Smooth muscle cell of the brain vasculature (primary cell): ENCODE data around the gene ADAM12.

Source experiments
- DNase-seq: peaks from one replicate; pipeline ENCODE4 v3.0.0-alpha.2; 2012; ENCODE audit warnings: low read depth, low spot score

Gene ADAM12, protein sequence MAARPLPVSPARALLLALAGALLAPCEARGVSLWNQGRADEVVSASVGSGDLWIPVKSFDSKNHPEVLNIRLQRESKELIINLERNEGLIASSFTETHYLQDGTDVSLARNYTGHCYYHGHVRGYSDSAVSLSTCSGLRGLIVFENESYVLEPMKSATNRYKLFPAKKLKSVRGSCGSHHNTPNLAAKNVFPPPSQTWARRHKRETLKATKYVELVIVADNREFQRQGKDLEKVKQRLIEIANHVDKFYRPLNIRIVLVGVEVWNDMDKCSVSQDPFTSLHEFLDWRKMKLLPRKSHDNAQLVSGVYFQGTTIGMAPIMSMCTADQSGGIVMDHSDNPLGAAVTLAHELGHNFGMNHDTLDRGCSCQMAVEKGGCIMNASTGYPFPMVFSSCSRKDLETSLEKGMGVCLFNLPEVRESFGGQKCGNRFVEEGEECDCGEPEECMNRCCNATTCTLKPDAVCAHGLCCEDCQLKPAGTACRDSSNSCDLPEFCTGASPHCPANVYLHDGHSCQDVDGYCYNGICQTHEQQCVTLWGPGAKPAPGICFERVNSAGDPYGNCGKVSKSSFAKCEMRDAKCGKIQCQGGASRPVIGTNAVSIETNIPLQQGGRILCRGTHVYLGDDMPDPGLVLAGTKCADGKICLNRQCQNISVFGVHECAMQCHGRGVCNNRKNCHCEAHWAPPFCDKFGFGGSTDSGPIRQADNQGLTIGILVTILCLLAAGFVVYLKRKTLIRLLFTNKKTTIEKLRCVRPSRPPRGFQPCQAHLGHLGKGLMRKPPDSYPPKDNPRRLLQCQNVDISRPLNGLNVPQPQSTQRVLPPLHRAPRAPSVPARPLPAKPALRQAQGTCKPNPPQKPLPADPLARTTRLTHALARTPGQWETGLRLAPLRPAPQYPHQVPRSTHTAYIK

DNA sequence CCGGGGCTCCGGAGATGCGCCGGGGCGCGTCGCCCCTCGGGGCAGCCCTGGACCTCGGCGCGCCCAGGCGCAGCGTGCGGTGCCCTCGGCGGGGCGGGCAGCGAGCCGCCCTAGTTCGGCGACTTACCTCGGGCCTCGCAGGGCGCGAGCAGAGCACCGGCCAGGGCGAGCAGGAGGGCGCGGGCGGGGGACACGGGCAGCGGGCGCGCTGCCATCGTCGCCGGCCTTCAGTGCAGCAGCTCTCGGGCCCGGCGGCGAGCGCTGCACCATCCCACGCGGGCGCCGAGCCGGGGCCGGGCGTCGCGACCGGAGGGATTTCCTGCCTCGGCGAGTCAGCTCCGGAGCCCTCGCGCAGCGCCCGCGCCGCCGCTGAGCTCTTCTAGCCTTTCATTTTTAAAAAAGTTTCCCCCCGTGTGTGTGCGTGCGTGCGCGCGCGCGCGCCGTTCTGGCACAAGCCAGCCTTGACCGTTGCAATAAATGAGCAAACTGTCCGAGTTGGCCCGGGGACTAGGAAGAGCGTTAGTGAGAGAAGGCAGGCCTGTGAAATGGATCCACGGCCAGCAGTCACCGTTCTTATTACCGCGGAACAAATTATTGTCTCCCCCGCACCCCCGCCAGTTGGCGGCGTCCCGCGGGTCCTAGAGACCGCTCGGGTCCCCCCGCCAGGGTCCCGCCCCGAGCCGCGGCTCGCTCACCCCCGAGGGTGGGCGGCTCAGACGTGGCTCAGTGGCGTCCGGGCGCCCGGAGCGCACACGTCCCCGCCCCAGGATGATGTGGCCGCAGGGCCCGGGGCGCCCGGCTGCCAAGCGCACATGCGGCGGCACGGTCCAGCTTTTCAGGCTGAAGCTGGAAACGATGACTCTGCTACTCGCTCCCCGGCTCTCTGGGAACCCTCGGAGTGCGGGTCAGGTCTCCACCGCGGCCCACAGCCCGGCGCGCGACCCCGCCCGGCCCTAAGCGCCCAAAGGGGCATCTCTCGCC, at the start of gene ADAM12:
ADAM12 (minus strand) TSS at position 547 of the 981 bp plus-strand sequence; CDS start at position 215, 332 bp downstream.
- no peak for DNase-seq

DNA sequence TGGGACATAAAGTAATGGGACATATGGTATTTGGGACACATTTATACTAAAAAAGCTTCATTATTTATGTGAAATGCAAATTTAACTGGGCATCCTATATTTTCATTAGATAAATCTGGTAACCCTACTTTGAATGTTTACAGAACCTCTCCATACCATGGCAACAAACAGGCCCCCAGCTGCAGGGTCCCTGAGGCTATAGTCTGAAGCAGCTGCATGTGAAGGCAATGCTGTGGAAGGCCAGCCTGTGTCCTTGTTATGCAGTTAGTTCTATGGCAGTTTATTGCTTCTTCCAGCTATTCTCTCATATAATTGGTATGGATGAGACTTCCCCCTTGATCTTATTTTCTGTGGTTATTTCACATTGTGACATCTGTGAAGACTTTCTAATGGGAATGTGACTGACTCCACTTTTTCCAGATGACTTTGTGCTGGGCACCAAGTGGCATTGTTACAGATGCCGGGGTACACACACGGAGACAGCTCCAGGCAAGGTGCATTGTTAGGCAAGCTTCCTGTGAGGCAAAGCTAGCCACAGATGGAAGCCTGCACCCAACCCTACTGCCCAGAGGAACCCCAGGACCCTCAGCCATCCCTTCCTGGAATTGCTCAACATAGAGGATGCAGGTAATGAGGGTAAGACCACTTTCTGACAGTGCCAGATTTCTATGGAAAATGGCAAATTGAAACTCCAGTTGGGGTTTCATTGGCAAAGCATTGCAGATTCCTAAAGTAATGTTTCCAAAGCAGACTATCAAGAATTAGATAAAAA, 49.5 kb upstream of the ADAM12 start:
- DNase-seq, result no peak

DNA sequence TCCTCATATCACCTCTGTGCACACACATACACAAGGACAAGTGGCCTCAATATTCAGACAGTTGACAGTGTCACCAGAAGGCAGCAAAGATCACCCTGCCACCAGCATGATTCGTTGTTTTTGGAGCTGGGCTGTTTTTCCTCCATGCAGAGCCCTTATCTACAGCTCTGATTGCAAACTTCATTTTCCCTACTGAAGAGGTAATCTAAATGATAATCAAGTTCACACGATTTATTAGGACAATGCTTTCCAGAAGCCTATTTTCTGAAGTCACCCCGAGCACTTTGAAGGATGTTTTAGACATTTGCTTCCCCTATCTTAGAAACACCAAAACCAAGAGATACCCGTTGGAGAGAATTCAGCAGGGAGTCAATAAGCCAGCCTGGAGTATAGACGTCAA, 46.0 kb upstream of the ADAM12 start:
- DNase-seq, result no peak

DNA sequence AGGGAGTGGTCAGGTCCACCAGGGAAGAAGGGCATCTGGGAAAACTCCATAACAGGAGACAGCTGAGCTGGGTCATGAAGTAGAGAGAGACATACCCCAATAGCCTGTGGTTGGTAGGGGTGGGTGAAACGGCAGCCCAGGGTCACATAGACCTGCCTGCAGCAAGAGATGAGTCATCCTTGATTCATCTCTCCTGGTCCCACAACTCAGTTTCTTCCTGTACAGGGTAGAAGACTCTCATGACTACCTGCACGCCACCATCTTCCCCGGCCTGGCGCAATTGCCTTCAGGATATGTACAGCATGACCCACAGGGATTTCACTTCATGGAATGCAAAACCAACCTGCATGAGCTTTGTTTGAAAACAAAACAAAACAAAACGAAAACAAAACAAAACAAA, 45.1 kb upstream of the ADAM12 start:
- no peak for DNase-seq

DNA sequence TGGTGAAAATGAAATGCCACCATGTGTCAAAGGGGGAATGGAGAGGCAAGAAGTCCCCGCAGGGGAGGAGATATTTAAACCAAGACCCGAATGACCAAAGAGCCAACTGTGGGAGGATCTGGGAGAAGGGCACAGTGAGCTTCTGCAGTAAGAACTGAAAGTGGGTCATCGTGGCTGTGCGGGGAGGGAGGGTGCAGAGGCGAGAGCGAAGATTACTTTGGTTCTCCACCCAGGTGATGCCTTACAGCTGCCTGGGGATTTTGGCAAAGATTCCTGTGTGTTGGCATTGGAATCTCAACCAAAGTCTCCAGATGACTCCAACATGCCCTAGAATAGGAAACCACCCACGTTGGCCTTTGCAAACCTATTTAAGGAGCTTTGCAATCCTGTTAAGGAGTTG, 44.2 kb upstream of the ADAM12 start:
- no peak for DNase-seq

DNA sequence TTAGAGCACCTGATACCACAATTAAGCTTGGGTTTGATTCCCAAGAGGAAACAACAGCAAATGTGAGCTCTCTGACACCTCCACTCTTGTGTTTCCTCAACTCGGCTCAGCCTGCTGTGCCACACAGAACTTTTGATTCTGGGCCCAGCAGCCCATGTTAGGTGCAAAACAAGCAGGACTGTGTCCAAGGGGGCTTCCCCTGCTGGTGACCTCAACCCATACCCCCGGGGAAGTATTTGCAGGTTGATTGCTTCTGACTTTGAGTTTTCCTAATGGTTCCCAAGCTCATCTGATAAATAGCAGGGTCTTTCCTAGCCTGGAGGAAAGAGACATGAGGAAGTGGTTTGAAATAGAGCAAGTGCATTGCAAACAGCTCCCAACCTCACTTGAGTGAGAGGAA, 43.5 kb upstream of the ADAM12 start:
- no peak for DNase-seq

DNA sequence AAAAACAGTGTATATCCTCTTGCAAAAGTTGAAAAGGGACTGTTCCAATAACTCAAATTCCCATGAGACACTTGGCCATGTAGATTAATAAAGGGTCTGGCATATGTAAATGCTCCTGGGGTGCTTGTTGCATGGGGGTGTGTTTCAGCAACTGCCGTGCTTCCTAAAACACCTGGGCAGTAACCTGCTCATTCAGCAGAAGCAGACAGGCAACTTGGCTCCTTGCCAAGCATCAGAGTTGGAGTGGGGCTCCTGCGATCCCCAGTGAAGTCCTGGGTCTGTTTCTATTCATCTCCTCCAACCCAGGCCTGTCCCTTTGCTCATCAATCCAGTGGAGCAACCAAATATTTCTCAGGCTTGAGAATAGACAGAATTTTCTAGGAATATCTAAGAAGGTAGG, 42.2 kb upstream of the ADAM12 start:
- DNase-seq, result no peak

DNA sequence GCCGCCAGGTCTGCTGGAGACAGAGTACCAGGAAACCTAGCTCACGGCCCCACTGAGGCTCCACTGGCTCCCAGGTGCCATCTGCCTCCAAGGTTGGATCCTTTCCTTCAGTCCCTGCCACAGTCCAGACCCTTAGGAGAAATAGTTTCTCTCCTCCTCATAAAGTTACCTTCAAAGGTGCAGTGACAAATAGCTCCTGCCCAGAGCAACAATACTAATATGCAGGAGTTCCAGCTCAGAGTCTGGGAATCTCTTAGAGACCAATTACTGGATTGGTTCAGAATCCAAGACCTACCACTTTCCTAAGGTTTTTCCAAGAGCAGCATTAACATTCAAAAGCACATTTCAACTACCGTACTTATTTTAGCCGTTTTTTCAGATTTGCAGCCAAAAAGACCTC, 41.0 kb upstream of the ADAM12 start:
- DNase-seq, result no peak

DNA sequence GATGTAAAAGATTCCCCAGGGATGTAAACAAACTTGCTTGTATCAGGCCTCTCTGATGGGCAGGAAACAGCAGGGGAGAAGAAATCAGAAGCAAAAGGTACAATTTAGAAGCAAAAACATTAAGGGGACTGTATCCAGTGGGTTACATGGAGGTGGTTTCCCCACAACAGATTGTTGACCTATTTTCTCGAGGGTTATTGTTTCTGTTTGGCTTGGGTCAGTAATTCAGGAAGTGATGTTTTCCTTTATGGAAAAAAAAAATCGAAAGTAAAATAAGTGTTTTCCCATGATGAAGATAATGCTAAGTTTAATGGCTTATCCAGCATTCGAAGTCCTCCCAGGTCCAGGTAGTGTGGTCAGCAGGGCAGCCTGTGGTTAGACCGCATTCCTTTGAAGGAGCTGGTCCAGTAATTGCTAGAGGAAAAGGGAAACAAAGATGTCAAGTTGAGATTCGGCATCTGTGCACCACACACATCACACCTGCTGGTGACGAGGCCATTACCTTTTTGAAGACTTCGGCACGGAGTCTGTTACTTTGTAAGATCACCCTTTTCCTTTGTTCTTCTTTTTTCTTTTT, 37.3 kb upstream of the ADAM12 start:
- no peak for DNase-seq

DNA sequence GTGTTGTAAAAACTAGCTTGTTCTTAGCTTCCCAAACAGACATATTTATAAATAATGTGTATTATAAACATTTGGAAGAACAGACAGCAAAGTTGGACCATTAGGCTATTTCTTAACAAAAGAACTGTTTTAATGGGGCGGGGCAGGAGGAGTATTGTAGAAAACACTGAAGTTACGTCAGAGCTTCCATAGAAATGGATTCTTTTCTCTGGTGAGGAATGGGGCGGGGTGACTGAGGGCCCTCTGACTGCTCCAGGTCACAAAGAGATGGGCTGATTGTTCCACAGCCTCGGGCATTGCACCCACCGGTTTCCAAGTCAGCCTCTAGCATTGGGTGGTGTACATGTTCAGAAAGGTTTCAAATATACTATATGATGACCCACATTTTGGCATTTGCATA, 36.8 kb upstream of the ADAM12 start:
- DNase-seq, result no peak

DNA sequence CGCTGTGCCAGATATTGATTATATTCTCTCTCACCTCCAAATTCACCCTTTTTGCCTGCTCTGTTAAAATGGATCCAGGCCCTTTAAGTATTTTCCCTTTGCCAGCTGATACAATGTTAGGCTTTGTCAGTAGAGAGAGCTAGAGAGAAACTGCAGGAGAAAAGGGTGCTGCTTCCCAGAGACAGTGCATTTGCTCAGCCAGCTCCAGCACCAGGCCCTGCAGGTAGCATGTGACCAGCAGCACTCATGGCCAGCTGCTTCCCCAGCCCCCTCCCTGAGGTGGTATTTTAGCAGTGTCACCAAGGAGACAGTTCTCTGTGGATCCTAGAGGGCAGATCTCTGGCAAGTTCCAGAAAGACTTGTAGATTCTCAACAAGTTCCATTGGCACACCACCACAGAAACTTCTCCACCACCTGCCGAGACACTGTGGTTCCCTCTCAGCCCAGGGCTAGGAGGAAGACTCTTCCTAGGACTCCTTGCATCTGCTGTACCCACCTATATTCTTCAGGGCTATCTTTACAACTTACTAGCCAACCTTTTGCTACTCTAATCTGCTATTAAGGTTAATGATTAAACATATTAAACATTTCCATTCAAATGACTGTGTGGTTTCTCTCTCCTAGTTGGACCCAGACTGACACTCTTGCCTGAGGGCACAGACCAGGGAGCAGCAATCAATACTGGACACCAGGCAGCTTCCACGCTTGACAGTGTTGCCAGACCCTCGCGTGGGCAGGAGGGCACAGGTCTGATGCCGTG, 35.6 kb upstream of the ADAM12 start:
- DNase-seq, result no peak

DNA sequence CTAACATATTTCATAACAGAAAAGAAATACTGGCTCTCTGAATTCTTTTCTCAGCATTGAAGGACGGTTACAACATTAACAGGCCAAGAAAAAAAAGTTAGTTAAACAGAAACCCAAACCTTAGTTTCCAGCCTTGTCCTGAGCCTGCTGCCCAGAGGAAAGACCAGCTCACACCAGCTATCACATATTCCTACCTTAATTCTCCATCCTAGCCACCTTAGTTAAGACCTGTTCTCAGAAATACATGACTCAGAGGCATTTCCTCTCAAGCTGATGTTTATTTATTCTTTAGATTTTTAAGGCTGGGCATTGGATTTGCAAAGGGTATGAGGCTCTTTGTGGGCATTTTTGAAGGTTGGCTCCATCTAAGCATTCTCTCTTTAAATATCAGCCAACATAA, 34.3 kb upstream of the ADAM12 start:
- DNase-seq, result no peak

DNA sequence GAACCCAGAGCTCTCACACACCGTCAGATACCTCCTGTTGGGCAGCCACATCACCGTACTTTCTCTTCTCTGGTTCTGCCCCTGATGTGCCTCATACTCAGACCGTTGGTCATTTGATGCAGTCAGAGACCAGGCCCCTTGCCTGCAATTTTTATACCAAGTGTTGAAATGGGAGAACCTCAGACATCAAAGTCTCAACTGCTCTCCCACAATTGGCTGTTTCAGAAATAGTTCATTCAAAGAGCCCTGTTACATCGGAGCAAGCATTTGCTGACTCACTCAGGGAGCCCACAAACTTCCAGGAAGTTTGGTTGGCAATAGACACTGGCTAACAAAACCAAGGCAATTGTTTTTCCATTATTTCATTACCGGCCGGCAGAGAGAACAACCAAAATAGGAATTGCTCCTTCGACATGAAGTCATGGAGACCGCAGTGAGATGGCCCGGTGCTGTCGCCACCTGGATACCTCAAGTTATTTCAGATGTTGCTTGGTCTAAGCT, 33.5 kb upstream of the ADAM12 start:
- peak; percentile 77 for DNase-seq

DNA sequence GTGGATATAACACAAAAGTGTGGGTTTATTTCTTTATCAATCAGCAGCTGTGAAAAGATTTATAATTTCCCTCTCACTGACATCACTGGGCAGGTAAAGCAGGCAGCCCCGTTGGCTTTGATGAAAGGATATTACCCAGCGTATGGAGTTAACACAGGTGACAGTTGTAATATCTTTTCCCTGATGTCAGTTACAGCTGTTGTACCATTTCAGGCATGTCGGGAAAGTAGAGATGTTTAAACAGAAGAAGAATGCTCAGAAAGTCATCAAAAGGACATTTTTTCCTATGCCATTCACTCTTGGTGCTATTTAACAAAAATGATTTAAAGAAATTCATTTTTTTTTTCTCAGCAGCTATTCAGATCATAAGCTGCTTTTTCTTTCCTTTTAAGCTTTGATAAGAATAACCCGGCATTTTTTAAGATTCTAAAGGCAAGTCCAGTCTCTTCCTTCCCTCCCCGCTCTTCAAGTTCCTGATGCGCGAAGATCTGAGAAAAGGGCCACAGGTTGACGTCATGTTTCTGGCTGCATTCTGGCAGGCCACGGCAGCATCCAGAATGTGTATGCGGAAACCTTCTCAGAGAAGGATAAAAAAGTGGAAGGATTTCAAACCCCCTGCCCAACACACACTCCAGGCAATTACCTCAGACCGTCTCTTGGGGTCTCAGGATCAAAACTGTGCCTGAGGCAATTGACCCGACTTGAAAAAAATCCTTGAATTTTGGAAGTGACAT, 32.5 kb upstream of the ADAM12 start:
- no peak for DNase-seq

DNA sequence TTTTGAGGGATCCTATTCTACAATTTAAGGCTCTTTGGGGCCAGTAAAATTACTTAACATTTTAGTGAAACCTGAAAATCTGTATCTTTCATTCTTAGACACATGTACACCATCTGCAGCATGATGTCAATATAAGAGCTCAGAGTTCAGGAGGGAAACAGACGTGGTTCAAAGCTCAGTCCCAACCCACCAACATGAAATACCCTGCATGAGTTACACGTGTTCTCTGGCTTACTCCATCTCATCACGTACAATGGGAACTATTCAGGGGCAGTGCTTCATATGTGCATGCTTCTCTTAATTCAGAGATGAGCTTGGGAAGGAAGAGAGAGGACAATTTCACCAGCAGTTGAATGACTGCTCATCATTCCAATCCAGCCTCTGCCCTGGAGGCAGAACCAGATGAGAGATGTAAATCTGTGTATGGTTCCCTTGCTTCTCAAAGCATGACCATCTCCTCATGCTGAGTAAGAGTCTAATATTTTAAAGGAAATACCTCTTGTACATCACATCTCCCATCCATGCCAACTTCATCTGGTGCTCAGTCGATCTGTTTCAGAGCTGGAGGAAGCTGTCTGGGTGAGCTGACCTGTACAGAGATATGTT, 29.0 kb upstream of the ADAM12 start:
- no peak for DNase-seq

DNA sequence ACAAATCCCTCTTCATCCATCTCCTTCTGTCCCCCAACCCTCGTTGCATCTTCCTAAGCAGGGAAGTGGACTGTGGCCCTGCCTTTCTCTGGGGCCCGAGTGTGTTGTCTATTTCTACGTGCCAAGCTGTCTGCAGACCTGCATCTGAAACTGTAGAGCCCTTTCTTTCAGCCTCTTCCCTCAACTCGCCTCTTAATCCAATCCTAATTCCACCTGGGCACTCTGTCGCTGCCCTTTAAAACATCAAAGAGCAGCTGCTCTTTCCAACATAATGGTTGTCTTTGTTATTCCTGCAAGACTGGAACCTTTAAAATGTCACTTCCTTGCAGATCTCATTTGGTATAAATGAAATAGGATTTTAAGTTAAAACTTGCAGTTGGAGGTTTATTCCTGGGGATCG, 21.5 kb upstream of the ADAM12 start:
- no peak for DNase-seq

DNA sequence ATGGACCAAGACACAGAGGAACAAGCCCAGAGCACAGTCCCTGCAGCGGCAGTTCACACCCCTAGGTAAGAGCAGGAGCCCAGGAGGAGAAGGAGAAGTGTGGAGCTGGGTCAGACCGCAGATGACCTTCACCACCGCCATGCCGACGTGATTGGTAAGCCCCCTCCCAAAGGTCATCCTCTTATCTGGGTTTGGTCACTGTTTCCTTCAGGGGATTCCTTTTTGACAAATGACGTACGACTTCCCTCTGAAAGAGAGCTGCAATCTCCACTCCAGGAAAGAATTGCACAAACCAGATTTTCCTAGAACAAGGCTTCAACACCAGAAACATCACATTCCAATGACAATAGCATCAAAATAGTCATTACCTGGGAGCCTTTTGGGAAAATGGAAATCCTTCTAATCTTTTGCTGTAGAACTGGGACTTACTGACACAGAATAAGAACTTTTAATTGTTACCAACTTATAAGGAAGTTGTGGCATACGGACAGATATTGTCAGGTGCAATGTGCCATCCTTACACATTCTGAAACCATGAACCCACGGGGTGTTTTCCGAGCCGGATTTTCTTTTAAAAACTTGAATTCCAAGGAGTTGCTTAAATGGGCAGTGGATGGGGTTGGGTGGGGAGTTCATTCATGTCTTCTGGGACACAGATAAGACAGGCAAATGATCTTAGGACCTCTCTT, 20.8 kb upstream of the ADAM12 start:
- no peak for DNase-seq

DNA sequence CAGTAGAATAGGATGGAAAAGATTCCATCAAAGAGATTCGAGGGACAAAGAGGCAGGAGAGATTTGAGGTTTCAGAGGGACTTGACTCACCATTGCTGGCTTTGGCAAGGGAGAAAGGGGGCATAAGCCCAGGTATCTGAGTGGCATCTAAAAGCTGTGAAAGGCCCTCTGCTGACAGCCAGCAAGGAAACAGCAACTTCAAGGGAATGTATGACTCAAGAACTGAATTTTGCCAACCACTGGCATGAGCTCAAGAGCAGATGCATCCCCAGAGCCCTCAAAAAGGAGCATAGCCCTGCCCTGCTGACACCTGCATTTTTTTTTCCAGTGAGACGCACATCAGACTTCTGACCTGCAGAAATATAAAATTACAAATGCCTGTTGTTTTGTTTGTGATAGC, 19.6 kb upstream of the ADAM12 start:
- DNase-seq, result no peak
